GM19328 (cell line): ENCODE results near the gene ETNK2.
"Not testable (repeated sequence)": the region's sequence is repeated elsewhere in the genome, so short reads cannot be mapped to it uniquely, and the experiment has no call there.

Source experiments
- ATAC-seq: cut with Tn5 transposase; IDR thresholded peaks from one replicate; pipeline ENCODE4 v1.9.1; 2021; ENCODE audit warnings: mild to moderate bottlenecking, moderate library complexity; ENCODE audit not compliant: unreplicated experiment

ETNK2 gene

DNA sequence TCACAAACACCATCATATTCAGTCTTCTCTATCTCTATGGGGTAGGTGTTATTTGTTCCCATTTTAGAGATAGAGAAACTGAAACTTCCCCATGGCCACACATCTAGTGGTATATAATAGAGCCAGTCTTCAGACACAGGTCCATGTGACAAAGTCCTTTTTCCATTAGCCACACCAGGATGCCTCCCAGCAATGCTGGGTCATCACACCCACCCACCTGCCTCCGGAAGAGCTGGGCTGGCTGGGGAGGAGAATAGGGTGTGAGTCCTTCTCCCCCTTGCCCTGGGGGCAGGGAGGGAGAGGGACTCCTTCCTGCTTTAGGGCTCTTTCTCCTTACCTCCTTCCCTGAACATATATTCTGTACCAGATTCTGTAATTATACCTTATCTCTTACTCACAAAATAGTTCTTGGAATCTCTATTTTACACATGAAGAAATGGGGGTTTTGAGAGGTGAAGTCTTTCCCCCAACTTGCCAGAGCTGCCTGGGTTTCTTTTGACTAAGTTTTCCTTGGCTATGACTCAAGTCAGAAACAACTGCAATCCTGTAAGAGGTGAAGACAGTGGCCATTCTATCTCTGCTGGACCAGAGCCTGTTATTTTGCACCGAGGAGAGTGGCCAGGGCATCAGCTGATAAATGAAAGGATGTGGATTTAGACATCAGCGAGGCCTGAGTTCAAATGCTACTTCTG is 49.0 kb downstream of the ETNK2 start:
- ATAC-seq = no peak

DNA sequence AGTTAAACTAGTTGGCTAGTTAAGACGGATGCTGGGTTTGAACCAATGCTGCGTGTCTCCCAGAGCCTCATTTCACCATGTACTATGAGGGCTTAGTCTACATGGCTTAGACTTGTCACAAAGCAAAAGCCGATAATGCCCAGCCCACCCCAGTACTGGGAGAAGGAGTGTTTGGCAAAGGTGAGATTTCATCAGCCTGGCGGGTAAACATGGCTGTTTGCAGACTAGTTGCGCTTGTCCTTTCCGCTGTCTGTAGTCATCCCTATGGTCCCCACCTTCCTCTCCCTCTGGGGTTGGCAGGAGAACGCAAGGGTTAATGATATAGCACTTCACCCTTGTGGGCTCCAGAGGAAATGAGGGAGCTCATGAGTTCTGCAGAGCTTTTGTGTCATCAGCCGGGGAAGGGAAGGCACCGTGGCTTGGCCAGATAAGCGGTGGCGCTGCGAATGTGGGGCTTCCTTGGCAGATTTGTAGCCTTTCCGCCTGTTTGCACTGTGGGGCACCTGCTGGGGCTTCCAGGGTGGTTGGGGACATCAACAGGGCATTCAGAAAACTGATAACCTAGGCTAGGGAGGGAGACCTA is 49.7 kb downstream of the ETNK2 start:
- no peak for ATAC-seq

DNA sequence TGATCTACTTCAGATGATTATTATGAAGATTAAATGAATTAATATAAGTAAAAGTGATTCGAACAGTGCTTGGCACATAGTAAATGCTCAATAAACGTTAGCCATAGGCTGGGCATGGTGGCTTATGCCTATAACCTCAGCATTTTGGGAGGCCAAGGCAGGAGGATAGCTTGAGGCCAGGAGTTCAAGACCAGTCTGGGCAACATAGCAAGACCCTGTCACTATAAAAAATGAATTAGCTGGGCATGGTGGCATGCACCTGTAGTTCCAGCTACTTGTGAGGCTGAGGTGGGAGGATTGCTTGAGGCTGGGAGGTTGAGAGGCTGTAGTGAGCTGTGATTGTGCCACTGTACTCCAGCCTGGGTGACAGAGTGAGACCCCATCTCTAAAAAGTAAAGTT is 52.1 kb downstream of the ETNK2 start:
- ATAC-seq = not testable (repeated sequence)

DNA sequence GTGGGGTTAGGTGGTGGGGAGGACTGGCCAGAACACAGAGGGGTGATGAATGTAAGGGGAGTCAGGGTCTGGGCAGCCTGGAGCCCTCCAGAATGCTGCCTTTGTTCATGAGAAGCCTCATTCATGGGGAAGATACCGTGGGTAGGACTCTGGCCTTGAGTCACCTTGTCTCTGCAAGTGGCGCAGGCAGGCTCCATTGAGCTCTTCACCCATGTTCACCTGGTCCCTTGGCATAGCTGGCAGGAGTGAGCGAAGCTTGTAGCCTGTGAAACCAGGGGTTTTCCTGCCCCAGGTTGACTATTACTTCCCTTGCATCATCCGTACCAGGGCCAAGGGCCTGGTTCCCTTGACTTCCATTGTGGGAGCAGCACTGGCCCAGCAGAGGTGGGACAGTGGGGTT is 53.2 kb downstream of the ETNK2 start:
- ATAC-seq = no peak

DNA sequence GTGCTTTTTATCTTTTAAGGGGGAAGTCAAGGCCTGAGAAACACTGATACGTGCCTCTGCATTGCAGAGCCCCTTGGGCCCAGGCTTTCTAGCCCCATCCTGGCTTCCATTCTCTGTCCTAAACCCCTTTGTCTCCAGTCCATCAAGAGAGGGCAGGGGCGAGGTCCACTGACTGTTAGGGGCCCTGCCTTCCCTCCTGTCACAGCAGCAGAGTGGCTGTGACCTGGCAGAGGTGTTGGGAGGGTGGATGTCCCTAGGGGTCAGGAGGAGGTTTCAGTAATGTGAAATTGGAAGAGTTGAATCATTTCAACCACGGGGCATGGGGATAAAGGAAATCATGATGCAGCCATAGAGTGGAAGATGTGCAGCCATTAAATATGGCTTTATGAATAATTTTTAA is 54.9 kb downstream of the ETNK2 start:
- ATAC-seq = no peak

DNA sequence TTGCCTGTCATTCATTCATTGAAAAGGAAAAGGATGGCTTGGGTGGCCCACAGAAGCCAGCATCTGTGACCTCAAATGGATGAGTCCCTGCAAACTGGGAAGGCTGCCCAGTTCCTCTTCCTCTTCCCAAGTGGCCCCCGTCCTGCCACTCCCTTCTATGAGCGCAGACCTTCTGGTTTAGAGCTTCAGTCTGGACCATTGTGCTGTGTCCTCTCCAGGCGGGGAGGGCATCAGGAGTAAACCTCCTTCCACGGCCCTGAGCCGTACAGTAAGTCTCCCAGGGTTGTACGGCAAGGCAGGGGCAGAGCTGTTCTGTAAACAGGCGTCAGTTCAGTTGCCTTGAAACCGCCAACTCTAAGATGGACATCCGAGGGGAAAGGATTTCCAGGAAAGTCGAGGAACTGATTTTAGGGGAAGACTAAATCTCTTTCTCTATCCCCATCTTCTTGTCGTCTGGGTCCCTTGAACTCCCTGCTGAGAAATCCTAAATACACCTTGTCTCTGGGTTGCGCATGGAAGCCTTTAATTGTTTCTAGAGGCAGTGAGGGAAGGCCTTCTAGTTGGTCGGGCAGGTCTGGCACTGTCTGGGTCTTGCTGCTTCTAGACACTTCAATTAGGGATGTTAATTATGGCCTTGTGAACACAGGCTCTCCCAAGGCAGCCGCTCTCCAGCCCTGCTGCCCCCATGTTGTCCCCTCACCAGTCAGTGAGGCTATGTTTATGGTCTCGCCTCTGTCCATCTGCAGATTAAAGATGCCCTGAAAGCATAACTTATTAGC is 56.8 kb downstream of the ETNK2 start:
- no peak for ATAC-seq

DNA sequence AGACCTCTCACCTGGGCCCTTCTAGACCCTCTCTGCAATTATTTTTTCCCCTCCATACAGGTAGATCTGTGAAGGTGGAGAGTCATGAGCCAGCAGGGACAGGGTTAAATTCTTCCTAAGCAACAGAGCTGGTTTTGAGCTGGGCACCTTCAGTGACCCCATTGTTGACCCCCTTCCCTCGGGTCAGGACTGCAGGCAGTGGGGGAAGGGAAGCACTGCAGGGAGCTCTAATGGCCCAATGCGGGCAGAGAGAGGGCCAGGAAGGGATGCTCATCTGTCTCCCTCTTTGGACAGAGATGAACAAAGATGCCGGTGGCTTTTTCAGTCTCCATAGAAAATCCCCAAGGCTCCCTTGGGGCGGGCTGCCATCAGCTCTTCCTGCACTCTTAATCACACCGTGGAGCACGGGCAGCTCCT is 57.5 kb downstream of the ETNK2 start:
- no peak for ATAC-seq

DNA sequence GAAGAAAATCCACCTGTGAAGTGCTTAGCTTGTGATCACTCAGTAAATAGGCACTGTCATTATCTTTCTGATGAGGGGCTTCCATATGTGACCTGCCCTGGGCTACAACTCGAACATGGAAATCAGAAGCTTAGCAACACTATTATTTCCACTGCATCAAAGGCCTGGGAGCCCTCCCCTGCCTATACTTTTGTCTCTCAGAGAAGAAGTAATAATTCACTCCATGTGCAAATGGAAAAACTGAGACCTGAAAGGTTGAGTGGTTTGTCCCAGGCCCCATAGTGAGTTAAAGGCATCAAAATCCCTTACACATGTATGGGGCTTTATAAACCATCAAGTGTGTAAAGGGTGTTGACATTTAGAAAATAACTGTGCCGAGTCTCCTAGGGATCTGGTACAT is 58.1 kb downstream of the ETNK2 start:
- no peak for ATAC-seq

DNA sequence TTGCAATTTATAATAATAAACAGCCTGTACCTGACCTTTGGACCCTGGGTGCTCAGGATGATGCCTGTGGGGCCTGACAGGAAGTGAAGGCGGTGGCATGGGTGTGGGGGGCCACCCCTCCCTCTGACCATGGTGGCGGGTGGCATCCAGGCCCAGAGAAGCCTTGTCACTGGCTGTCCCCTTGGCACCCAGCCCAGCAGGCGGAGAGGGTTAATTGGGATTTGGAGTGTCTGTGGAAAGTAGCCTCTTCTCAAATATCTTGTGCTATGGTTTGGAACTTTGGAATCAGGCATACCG is 58.5 kb downstream of the ETNK2 start:
- no peak for ATAC-seq

DNA sequence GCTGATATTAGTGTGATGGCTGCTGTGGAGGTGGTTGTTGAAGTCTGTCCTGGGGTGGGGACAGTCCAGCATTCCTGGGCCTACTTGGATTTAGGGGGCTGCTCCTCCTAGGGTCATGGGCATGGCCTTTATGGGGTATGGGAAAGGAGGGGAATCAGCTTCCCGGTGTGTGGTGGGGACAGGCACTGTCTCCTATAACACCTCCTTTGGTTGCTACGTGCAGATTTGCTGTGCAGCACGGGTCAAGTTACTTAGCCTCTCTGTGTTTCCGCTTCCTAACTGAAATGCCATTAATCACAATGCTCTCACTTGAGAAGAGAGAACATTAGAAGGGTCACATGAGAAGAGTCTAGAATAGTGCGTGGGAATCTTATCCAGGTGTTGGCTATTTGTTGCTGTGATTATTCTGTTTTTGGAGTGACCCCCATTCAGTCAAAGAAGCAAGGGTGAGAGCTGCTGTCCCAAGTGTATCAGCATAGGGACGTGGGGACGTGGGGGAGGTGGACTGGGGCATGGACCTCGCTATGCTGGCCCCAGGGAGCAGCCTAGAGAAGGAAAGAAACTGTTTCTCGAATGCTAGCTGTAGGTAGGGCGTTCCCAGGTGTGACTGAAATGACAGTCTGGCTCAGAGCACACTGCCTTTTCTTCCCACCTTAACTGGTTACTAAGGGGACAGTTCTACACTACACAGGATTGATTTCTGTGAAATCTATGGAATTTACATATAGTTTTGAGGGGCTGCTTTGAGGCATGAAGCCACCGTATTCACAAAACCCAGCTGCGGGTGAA is 59.0 kb downstream of the ETNK2 start:
- ATAC-seq = no peak

DNA sequence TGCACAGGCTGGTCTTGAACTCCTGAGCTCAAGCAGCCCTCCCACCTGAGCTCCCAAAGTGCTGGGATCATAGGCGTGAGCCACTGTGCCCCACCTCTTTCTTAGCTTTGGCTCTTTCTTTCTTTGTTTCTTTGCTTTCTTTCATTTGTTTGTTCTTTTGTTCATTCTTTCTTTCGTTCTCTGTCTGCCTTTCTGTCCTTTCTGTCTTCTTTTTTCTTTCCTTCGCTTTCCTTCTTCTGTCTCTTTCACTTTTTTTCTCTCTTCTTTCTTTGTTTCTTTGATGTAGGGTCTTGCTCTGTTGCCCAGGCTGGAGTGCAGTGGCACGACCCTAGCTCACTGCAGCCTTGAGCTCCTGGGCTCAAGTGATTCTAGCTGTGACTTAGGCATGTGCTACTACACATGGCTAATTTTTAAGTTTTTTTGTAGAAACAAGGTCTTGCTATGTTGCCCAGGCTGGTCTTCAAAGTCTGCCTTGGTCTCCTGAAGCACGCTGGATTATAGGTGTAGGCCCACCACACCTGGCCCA is 60.0 kb downstream of the ETNK2 start:
- ATAC-seq = no peak

DNA sequence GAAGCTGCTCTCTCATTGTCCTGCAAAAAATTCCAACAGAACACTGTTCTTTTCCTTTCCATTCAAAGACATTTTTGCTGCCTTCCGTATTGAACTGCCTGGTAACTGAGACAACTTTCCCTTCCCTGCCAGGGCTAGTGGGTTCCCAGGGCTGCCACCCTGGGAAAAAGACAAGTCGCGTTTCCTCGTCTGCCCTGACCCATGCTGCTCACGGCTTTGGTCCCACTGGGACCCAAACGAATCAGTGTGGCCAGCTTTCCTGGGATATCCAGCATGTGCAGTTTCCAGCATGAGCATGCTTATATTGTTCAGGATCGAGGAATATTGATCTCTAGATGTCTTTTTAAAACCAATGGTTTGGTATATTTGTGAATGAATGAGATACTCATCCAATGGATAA is 60.8 kb downstream of the ETNK2 start:
- ATAC-seq = no peak

DNA sequence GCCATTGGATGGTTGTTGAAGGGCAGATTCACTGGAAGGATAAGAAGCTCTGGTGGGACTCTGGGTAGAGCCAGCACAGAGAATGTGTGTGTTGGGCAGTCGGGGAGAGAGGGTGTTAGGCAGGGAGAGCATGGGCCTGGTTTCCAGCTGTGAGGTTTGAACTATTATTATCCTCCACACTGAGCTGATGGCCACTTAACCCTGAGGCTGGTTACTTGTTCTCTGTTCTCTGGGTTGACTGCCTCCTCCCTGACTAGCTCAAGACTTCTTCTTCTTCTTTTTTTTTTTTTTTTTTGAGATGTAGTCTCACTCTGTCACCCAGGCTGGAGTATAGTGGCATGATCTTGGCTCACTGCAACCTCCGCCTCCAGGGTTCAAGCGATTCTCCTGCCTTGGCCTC is 61.7 kb downstream of the ETNK2 start:
- not testable (repeated sequence) for ATAC-seq

DNA sequence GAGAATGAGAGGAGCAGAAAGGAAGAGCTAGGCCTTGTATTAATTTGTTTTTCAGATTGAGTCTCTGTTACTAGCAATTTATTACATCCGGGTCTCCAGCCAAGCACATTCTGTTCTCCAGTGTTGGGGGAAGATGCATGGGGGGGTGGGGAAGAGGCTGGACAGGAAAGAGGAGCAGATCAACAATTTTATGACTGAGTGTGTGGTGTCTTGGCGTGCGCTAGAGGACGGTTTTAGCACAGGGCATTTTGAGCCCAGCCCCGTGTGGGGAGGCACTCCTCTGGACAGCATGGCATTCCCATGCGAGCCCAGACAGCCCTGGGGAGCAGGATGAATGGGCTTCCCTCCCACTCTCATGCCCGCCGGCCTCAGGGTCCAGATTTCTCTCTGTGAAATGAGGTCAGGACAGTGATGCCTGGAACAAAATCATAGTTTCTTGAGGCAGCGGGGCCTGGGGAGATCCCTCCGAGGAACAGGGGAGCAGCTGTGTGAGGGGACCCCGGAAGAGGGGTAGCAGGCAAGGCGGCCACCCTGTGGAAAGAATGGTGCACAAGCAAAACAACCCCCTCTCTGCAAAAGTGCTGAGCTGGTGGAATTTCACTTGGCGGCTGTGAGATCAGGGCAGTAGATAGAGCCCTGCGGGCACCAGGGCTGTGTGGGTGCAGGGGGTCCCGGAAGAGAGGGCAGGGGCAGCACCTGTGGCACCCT is 62.6 kb downstream of the ETNK2 start:
- ATAC-seq = no peak

DNA sequence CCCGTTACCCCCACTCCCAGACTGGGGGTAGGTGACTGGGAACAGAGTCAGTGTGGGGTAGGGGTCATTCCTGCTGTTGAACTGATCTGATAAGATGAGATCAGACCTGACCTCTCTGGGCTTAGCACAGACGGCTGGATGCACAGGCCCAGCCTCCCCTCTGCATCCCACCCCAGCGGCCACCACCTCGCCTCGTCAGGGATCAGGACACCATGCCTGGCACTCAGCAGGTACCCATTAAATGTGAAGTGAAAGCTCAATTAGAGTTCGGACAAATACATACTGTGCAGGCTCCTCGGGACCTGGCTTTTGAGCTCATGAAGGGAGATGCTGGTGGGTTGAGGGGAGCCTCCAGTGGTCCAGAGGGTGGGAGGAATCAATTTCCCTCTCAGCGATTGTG is 63.2 kb downstream of the ETNK2 start:
- ATAC-seq = no peak

DNA sequence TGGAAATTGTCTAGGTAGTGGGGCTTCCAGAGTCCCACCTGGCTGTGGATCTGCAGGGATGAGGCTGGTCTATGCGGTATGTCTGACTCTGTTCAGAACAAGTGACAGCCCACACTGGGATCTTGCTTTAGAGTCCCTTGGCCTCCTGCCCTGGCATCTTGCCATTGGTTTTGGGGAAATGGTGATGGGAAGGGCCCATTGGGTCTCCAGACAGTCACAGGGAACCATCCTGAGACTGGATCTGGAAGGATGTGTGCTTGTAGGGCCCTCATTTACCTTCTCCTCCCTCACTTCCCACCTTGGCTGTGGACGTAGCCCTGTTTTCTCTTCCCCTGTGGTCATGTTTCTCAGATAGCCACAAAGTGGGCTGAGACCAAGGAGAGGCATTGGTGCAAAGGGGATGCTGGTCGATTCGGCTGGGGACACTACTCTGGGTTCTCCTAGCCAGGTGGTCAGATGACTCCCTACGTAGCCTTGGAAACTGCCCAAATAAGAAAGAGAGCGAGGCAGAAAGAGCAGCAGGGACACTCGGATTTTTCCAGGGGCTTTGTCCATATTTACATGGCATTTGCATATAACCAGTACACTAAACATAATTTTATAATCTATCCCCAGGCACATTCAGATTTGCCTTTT is 63.8 kb downstream of the ETNK2 start:
- no peak for ATAC-seq

DNA sequence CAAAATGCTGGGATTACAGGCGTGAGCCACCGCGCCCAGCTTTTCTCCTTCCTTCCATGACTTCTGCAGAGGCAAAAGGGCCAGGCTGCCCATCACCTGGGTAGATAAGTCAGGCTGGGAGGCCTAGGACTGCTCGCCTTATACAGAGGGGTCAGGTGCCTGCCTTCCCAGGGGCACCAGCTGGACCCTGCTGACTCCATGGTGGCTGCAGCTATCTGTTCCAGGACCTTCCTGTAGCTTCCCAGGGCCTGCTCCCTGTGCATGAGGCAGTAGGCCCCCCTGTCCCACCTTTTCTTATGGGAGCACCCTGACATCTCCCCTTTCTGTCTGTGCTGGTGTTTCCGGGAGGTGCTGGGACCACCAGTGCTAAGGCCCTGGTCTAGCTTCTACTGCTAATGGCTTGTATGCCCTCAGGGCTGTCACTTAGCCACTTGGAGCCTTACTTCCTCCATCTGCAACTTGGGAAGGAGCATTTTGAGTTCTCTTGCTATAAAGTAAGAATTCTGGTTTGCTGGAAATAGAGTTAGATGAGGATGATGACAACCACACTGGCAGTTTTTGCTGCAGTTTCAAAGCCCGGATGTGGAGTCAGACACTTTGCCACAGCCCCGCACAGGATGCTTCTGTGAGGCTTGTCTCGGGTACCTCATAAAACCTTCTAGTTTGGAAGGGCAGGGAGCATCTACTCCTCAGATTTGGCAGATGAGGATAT is 64.5 kb downstream of the ETNK2 start:
- no peak for ATAC-seq

DNA sequence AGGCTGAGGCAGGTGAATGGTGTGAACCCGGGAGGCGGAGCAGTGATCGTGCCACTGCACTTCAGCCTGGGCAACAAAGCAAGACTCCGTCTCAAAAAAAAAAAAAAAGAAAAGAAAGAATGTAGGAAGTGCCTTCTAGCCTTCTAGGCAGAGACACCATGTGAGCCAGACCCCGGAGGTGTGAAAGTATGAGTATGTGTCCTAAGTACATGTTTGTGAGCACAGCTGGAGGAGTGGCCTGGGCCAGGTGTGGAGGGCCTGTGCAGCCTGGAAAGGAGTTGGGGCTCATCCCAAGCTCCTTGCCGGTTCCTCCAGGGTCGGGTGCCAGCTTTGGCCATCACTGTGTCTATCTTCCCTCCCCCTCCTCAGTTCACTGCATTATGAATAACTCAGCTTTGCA is 66.0 kb downstream of the ETNK2 start:
- no peak for ATAC-seq

DNA sequence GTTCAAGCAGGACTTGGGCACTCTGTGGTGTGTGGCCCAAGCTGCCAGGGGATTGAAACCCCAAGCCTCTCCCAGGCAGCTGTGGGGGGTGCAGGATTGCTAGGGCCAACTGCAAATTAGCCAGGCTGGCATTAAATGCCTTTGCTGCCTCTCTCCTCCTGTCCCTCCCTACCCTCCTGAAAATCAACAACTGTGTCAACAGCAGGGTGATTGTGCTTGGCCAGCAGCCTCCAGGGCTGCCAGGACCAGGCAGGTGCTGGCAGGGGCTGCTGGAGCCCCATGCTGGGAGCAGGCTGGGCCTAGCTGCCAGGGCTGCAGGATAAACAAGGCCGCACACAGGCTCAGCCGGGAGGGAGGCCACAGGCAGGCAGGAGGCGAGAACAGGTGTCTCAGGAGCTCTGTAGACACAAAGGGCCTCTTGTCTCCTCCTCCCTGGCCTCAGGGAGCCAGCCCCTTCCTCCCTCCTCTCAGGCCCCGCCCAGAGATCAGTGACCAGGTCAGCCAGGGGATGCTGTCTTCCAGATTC is 67.5 kb downstream of the ETNK2 start:
- ATAC-seq = no peak
